Hematopoietic multipotent progenitor cell treated with erythropoietin and hydrocortisone succinate and interleukin-3 and kit ligand, for 17 days (in vitro differentiated cells): Measurements from ENCODE around the gene SRI.
A peak's percentile ranks its signal among the peaks of the same experiment; 100 is the strongest.
"Not testable (repeated sequence)": the region's sequence is repeated elsewhere in the genome, so short reads cannot be mapped to it uniquely, and the experiment has no call there.

Source experiments
- DNase-seq: peaks from one replicate; pipeline ENCODE4 v3.0.0-alpha.2; 2015; ENCODE audit warnings: low spot score

SRI gene

DNA sequence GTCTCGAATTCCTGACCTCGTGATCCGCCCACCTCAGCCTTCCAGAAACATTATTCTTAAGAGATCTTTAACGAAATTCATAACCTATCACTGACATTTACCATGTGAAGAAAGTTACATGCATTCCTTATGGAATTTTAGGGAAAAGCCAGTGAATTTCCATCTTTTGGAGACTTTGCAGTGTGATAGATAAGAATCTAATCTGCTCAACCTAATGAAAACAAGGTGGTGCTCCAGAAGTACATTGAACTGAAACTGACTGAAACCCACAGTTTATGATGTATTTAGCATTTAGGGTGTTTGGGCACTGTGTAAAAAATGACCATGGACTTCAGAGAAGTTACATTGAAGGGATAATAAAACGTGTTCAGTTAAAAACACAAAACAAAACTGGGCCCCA is 43.6 kb downstream of the SRI start:
- DNase-seq = no peak

DNA sequence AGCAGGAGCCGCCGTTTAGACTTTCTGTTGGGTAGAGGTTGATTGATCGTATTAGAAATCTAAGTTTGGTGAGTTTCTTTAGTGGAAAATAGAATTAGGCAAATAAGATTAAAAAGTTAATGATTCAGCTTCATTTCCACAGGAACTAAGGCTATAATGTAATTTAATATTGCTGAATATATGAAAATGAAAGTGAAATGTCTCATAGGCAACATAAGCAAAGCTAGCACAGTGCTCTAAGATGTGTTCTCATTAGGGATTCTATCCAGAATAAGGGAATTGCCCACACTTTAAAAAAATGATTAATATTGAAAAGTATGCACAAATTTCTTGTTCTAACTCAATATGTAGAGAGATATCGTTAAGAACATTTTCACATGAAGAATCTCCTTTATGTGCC is 47.0 kb downstream of the SRI start:
- no peak for DNase-seq

DNA sequence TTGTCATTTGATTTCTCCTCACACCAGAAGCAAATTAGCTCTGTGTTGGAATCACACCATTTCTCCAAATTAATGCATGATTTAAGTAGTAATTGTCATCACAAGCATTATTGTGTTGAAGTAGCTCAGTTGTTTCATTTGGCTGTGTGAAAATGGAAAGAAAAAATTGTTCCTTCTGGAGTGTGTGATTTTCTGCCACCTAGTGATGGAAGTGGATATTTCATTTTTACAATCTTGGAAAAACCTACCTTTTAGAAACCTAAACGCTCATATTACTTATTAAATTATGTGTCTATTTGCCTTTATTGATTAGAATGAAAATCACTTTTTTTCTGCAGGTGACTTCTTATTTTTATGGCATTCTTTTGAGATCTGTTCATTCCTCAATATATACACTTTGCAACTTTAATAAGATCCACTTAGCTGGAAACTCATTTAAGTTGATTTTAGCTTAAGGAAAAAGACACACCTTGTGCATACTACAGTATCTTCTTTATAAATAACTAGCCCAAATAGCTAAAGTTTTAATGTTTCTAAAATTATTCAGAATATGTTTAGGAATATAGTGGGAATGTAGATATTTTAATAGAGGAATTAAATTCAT is 50.0 kb downstream of the SRI start:
- peak; percentile 8 for DNase-seq

DNA sequence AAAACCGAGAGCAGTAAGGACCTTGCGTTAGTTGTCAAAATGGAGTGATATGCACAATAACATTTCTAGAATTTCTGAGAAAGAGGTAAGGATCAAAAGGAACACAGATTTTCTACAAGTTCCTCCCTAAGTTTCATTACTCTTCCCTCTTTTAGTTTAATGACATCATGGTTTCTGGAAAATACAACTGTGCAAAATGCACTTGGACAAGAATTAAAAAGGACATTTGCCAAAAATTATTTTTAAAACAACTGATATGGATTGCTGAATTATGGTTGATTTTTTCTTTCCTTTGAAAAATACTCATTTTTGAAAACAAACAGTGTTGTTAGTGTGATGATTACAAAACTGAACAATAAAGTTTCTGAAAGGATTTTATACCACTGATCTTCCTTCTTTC is 52.1 kb downstream of the SRI start:
- DNase-seq = no peak

DNA sequence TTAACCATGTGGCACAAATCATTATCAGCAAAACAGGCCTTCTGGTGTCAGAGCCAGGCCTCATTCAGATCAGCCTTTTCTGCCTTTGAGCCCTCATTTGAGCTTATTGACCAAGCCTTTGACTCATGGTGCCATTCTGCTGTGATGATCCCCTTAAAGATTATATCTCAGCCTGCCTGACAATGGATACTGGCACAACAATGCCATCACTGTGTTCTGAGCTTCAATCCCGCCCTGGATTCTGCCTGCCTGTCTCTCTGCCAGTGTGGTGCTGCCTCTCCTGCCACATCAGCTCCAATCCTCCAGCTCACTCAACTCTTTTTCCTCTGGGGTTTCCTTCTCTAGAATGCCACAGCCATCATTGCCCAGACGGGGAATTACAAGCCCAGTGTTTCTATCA is 52.6 kb downstream of the SRI start:
- DNase-seq = no peak

DNA sequence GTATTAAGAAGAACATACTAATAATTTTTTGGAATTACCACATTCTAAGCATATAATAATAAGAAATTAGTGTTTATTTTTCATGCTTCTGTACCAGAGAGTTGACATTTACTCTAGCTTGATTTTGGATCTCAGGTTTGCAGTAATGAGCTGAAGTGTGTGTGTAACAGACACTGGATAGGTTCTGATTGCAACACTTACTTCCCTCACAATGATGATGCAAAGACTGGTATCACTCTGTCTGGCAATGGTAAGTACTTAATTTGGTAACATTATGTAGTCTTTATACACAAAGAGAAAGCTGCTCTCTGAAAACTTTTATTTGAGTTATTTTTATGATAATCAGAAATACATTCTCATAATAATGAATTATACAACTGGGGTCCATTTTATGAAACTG is 54.1 kb downstream of the SRI start:
- DNase-seq = no peak

DNA sequence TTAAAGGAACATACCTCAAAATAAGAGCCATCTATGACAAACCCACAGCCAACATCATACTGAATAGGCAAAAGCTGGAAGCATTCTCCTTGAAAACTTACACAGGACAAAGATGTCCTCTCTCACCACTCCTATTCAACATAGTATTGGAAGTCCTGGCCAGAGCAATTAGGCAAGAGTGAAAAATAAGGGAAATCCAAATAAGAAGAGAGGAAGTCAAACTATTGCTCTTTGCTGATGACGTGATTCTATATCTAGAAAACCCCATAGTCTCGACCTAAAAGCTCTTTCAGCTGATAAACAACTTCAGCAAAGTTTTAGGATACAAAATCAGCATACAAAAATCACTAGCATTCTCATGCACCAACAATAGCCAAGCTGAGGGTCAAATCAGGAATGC is 60.1 kb downstream of the SRI start:
- DNase-seq = not testable (repeated sequence)

DNA sequence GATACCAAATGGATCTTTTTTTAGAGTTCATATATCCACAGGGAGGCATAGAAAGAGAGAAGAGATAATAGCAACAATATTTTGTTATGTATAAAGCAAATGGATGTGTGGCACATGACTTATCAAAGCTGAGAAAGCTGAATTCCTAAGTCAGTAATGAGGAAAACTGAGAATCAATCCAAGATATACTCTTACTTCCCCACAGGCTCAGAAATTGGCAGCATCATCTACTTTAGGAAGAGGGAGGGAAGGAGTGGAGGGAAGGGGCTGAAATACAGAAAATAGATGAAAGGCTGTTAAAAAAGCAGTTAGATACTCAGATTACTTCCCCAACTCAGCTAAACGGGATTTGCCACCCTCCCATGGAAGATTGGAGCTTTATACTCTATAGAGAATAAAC is 63.5 kb downstream of the SRI start:
- DNase-seq = no peak

DNA sequence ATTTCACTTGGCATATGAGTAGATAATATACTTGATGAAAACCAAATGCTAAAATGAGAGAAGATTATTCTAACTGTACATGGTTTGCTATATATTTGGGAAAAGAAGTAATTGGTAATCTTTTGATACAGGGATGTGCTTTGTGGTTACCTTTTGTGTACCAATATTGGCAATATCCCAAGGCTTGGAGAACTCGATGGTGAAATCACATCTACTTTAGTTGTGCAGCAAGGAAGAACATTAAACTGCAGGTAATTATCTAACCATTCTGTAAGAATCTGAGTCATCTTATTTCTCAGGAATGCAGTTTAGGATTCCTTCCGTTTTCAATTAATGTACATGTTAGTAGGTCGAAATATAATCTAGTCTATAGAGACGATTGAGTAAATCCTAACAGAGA is 64.1 kb downstream of the SRI start:
- no peak for DNase-seq
